GM12891 (cell line): ENCODE data around the gene ARHGEF9.
"Not testable (repeated sequence)": the region's sequence is repeated elsewhere in the genome, so short reads cannot be mapped to it uniquely, and the experiment has no call there.

ENCODE experiments used
- POLR2A ChIP-seq: IDR thresholded peaks from 2 replicates; pipeline ENCODE4 v1.6.1; 2011; ENCODE audit warnings: low read depth, low read length, control low read depth
- POLR2AphosphoS5 ChIP-seq: IDR thresholded peaks from 2 replicates; pipeline ENCODE4 v1.6.1; 2011; ENCODE audit warnings: low read depth, low read length, control low read depth
- POU2F2 ChIP-seq: IDR thresholded peaks from 2 replicates; pipeline ENCODE4 v1.6.1; 2011; ENCODE audit warnings: low read depth, mild to moderate bottlenecking, control low read depth, low read length, moderate library complexity
- SPI1 ChIP-seq: IDR thresholded peaks from 2 replicates; pipeline ENCODE4 v1.6.1; 2011; ENCODE audit warnings: low read depth, low read length, control low read depth
- TAF1 ChIP-seq: IDR thresholded peaks from 2 replicates; pipeline ENCODE4 v1.6.1; 2011; ENCODE audit warnings: low read depth, low read length, control low read depth

DNA sequence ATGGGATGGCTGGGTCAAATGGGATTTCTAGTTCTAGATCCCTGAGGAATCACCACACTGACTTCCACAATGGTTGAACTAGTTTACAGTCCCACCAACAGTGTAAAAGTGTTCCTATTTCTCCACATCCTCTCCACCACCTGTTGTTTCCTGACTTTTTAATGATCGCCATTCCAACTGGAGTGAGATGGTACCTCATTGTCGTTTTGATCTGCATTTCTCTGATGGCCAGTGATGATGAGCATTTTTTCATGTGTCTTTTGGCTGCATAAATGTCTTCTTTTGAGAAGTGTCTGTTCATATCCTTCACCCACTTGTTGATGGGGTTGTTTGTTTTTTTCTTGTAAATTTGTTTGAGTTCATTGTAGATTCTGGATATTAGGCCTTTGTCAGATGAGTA, 139.3 kb downstream of the ARHGEF9 start:
- not testable (repeated sequence) for TF ChIP-seq POLR2A, POLR2AphosphoS5, SPI1, TAF1, POU2F2
